GM12873 (cell line): Measurements from ENCODE around the gene CNTF.
A peak's percentile ranks its signal among the peaks of the same experiment; 100 is the strongest.

Experiments
- TF ChIP-seq, protein P1 (sequence below): IDR thresholded peaks from 2 replicates; pipeline ENCODE4 v1.5.1; 2012; ENCODE audit warnings: low read depth, mild to moderate bottlenecking, moderate library complexity, low read length, control low read depth; ENCODE audit not compliant: insufficient read depth; ENCODE audit errors: missing control alignments

Gene CNTF

DNA sequence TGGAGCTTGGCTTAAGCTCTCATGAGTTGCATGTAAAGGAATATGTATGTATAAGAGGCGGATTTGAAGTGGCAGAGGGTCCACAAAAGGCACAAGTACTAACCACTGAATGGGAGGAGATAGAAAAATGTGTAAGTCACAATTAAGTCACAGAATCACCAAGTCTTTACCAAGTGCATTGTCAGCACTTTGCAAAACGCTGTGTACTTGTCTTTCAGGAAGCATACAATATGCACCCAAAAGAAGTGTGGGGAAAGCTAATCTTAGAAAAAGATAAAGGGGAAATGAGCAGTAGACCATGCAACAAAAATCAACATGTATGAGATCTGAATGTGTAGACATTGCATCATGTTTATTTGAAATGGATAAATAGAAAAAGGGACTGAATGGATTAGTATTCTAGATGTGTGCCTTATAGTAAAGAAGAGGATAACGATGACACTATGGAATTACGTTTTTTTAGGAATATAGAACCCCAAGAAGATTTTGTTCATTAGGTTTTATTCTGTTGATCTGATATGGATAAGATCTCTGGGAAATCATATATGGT, 4.5 kb downstream of the CNTF start:
- TF ChIP-seq, protein P1, sequence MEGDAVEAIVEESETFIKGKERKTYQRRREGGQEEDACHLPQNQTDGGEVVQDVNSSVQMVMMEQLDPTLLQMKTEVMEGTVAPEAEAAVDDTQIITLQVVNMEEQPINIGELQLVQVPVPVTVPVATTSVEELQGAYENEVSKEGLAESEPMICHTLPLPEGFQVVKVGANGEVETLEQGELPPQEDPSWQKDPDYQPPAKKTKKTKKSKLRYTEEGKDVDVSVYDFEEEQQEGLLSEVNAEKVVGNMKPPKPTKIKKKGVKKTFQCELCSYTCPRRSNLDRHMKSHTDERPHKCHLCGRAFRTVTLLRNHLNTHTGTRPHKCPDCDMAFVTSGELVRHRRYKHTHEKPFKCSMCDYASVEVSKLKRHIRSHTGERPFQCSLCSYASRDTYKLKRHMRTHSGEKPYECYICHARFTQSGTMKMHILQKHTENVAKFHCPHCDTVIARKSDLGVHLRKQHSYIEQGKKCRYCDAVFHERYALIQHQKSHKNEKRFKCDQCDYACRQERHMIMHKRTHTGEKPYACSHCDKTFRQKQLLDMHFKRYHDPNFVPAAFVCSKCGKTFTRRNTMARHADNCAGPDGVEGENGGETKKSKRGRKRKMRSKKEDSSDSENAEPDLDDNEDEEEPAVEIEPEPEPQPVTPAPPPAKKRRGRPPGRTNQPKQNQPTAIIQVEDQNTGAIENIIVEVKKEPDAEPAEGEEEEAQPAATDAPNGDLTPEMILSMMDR, result no peak

DNA sequence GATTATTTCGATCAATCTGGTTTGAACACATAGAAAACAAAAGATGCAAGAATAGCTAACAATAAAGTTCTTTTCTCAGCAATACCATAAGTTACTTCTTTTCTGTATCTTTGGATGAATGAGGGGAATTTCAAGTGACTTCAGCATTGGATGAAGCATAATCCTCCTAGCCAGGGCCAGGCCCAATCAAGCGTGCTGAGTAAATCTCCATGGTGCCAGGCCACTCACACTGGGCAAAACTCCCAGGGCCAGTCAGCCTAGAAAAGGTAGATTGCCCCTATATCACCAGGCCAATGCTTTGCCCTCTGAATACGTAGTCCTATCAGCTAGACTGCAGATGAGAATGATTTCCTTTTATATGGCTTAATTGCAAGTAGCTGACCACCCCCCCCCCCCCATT, 6.0 kb downstream of the CNTF start:
- TF ChIP-seq, protein P1, result no peak

DNA sequence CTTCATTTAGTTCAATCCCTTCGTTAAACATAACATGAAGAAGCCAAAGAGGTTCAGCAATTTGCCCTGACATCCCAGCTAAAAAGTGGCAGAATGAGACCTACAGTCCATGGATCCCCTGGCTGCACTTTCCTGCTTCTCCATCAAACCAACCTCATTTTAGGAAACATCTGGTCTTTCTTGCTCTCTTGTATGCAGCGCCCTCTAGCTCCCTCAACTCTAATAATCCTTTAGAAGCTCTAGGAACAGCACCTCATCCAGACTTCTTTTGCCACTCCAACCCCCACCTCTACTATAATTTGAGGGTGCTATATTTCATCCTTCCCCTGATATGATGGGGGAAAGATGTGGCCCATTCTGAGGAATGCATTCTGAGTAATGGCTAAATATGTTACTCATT, 7.4 kb downstream of the CNTF start:
- TF ChIP-seq, protein P1, result peak; percentile 67

DNA sequence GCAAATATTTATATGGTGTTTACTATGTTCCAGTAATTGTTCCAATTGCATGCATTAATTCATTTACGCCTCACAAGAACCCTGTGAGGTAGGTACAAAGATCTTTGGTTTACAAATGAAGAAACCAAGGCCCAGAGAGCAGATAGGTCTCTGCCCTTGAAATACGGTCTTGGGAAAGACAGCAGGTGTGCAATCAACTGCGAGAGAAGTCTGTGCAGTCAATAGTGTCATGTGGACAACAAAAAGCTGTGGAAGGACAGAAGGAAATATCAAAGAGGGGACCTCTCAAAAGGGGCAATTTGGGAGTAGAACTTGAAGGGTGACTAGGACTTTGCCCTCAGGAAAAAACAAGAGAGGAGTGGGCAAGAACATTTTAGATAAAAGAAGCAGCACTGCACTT, 8.9 kb downstream of the CNTF start:
- TF ChIP-seq, protein P1, result no peak

DNA sequence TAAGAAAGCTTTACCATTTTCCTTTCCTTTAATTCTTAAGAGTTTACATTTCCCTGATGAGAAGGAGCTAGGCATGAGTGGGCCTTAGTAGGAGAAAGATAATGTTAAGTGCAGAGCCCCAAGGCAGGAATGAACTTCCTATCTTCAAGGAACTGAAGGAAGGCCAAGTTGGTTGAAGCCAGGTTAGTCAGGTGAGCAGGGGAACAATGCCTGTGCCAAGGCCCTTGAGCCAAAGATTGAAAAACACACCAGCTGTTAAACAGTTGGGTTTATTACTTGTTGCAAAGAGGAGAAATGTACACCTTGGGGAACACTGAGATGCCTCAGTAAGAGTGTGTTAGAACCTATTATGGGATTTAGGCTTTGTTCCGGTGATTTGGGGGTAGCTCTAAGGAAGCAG, 10.0 kb downstream of the CNTF start:
- TF ChIP-seq, protein P1, result no peak

DNA sequence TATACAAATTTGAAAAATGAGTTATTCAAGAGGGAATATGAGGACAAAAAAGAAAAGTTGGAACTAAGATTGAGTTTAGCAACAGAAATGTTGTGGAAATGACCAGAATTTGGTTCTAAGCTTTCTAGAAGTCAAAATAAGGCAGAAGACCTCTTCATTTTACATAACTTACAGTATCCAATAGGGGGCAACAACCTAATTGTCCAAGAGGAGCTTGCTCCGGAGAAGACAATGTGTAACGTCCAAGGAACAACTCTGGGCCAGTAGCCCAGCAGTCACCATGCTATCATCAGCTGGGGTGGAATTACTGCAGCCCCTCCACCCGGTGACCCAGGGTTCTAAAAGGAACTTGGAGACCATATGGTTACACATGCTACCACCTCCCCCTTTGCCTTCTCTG, 14.1 kb downstream of the CNTF start:
- TF ChIP-seq, protein P1, result peak; percentile 21

DNA sequence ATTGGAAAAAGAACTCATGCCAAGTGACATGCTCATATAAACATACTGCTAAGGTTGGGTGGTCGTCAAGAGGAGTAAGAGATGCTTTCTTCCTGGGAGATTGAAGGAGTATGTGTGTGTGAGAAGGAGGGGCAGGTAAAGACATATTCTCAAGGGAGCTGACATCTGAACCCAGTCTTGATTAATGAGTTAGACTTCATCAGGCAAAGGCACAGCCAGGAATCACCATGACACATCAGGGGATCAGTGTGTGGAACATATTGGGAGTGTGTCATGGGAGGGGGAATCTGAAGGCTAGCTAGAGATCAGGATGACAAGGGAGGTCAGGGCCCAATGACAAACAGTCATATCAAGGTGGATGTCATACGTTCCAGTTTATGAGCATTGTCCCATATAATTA, 14.9 kb downstream of the CNTF start:
- TF ChIP-seq, protein P1, result no peak

DNA sequence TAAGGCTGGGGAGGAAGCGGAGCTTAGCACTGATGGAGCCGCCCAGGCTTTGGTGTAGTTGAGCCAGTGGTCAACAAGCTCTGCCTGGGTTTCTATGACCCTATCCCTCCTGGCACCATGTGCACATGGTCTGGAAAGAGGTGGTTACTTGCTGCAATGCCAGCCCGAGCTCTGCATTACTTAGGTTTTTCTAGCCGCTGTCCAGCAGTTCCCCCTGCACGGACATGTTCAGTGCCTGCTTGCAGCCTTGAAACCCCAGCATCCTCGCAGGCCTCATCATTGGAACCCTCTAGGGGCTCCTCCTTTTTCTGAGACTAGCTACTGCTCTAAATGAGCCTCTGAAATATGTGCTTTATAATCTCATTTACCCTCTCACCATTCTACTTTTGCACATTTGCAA, 16.6 kb downstream of the CNTF start:
- TF ChIP-seq, protein P1, result no peak
